Parietal lobe (tissue), 2 donors: ENCODE measurements around the gene SCGB2B2. TPM values are rescaled to one million over a fixed set of nuclear protein-coding genes. Genes with fewer than 3 reads are reported as not detected.

Experiments used
- small RNA-seq: library from RNA; depleted of rRNA; stranded (forward); fragments of <200 nt; gene quantifications from one replicate; pipeline ENCODE3, GENCODE V24; 2014; ENCODE audit warnings: low replicate concordance
- total RNA-seq: library from RNA; depleted of rRNA; stranded (reverse); fragments of >200 nt; gene quantifications from one replicate; pipeline ENCODE4 v1.2.3, GENCODE V29; 2014

SCGB2B2 gene
- 1.3 TPM for total RNA-seq

DNA sequence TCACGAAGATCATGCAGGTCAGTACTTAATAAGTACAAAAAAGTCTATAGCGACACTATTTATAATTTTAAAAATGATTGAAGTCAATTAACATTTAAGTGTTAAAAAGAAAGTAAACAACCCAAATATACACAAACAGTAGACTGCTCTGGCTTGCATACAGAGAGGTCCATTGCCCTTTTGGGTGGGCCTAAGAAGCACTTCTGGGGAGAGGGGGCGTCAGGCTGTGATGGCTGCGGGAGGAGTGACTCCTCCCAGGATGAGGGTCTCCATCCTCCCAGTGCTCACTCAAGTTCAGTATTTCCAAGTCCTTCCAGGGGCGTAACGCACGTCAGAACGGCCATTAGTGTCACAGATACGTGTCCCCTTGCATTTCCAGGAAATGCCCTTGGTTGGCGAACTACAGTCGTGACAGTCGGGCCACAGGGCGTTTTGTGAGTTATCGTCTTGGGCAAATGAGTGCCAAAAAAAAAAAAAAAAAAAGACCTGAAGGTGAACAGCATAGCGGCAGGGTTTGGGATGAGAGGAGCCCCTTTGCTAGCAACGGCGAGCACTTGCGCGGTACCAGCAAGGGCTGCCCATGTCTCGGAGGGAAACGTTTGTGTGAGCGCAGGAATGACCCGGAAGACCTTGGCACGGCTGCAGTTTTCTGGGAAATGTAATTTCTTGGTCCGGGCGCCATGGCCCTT lies at the start of gene SCGB2B2:
SCGB2B2 (minus strand) TSS at position 463 of the 689 bp plus-strand sequence. CDS start 82,596 bp downstream, outside the sequence.

GRCh38 chr19:34677386-34678084 lies 576 bp upstream of the SCGB2B2 start, which contains the start of gene ZNF302:
Gene ZNF302, plus strand, starts transcription at chr19:34677678. Its CDS starts 1,127 bp downstream, at chr19:34678805.

Small RNA genes within 50 kb of the gene (small RNA-seq; reads per million reads assigned to genes)
- gene RF00611, result not detected

Other genes with a start within 250 kb of the SCGB2B2 start
- 157 TPM for gene UBA2, start 248.8 kb downstream of the SCGB2B2 start, total RNA-seq
- gene WTIP, start 195.4 kb downstream of the SCGB2B2 start, total RNA-seq, result 16.6 TPM
- 90.5 TPM for gene ZNF302, start 519 bp upstream of the SCGB2B2 start, total RNA-seq
- 65.7 TPM for gene ZNF181, start 57.1 kb upstream of the SCGB2B2 start, total RNA-seq
- 15.0 TPM for gene ZNF599, start 96.1 kb upstream of the SCGB2B2 start, total RNA-seq
- 9.7 TPM for gene ZNF30, start 249.7 kb upstream of the SCGB2B2 start, total RNA-seq